ENCODE measurements around the gene TREML1.

TREML1 gene

GRCh38 chr6:41181566-41181965 lies 27.4 kb upstream of the TREML1 start:
- H3K9ac ChIP-seq = no peak overlapping the region
- H2AFZ ChIP-seq (ENCODE audit: low read depth) = no peak overlapping the region
- H3K79me2 ChIP-seq (ENCODE audit: insufficient read depth, low read depth) = no peaks in the 10 kb centered on the region
- no peak overlapping the region for H3K4me2 ChIP-seq
- H3K36me3 ChIP-seq (ENCODE audit: insufficient read depth) = no peaks in the 10 kb centered on the region
- H3K27me3 ChIP-seq (ENCODE audit: insufficient read depth, low read depth) = no peaks in the 10 kb centered on the region
- no peak overlapping the region for H3K27ac ChIP-seq
- no peak for TF ChIP-seq CTCF (conservative IDR thresholded peaks at IDR 0.05; ENCODE audit: low read depth, low read length)
- no peaks in the 10 kb centered on the region for H3K4me1 ChIP-seq (ENCODE audit: low read depth, poor library complexity, severe bottlenecking)
- no peak overlapping the region for H3K4me3 ChIP-seq (IDR thresholded peaks at IDR 0.05; ENCODE audit: insufficient read depth, low read depth, low read length)
- H4K20me1 ChIP-seq (ENCODE audit: insufficient read depth) = no peaks in the 10 kb centered on the region

- Histone ChIP-seq H3K36me3 (ENCODE audit: insufficient read depth) (no peaks in the 10 kb centered on the region), H3K4me2 (no peak overlapping the region), H3K79me2 (ENCODE audit: insufficient read depth, low read depth) (no peaks in the 10 kb centered on the region), H3K4me1 (ENCODE audit: low read depth, poor library complexity, severe bottlenecking) (no peaks in the 10 kb centered on the region), H3K4me3 (IDR thresholded peaks at IDR 0.05; ENCODE audit: insufficient read depth, low read depth, low read length) (no peak overlapping the region), H3K27me3 (ENCODE audit: insufficient read depth, low read depth) (no peaks in the 10 kb centered on the region), H3K9ac (no peak overlapping the region), H3K27ac (no peak overlapping the region), H2AFZ (ENCODE audit: low read depth) (no peak overlapping the region), H4K20me1 (ENCODE audit: insufficient read depth) (no peaks in the 10 kb centered on the region)
- no peak for TF ChIP-seq CTCF (conservative IDR thresholded peaks at IDR 0.05; ENCODE audit: low read depth, low read length)
Observed at GRCh38 chr6:41179163-41179562, 25.0 kb upstream of the TREML1 start.

GRCh38 chr6:41177695-41178094 lies 23.5 kb upstream of the TREML1 start:
- no peak for TF ChIP-seq CTCF (conservative IDR thresholded peaks at IDR 0.05; ENCODE audit: low read depth, low read length)
- Histone ChIP-seq H3K4me1 (ENCODE audit: low read depth, poor library complexity, severe bottlenecking) (no peaks in the 10 kb centered on the region), H3K9ac (no peak overlapping the region), H3K79me2 (ENCODE audit: insufficient read depth, low read depth) (no peaks in the 10 kb centered on the region), H4K20me1 (ENCODE audit: insufficient read depth) (no peaks in the 10 kb centered on the region), H3K27me3 (ENCODE audit: insufficient read depth, low read depth) (no peaks in the 10 kb centered on the region), H3K27ac (no peak overlapping the region), H2AFZ (ENCODE audit: low read depth) (no peak overlapping the region), H3K4me3 (IDR thresholded peaks at IDR 0.05; ENCODE audit: insufficient read depth, low read depth, low read length) (no peak overlapping the region), H3K36me3 (ENCODE audit: insufficient read depth) (no peaks in the 10 kb centered on the region), H3K4me2 (no peak overlapping the region)

GRCh38 chr6:41177287-41177686 lies 23.1 kb upstream of the TREML1 start:
- H3K4me2 ChIP-seq = no peak overlapping the region
- no peak for TF ChIP-seq CTCF (conservative IDR thresholded peaks at IDR 0.05; ENCODE audit: low read depth, low read length)

More at GRCh38 chr6:41177287-41177686, 23.1 kb upstream of the TREML1 start:
- no peak overlapping the region for H2AFZ ChIP-seq (ENCODE audit: low read depth)
- no peak overlapping the region for H3K9ac ChIP-seq
- no peaks in the 10 kb centered on the region for H3K79me2 ChIP-seq (ENCODE audit: insufficient read depth, low read depth)
- no peaks in the 10 kb centered on the region for H3K27me3 ChIP-seq (ENCODE audit: insufficient read depth, low read depth)
- H4K20me1 ChIP-seq (ENCODE audit: insufficient read depth) = no peaks in the 10 kb centered on the region
- no peaks in the 10 kb centered on the region for H3K36me3 ChIP-seq (ENCODE audit: insufficient read depth)
- no peaks in the 10 kb centered on the region for H3K4me1 ChIP-seq (ENCODE audit: low read depth, poor library complexity, severe bottlenecking)
- H3K4me3 ChIP-seq (IDR thresholded peaks at IDR 0.05; ENCODE audit: insufficient read depth, low read depth, low read length) = no peak overlapping the region
- no peak overlapping the region for H3K27ac ChIP-seq

Data from KMS-11 (cell line).